ENCODE results near the gene VPS13D. TPM values are rescaled to one million over a fixed set of nuclear protein-coding genes. Genes with fewer than 3 reads are reported as not detected.
A peak's percentile ranks its signal among the peaks of the same experiment; 100 is the strongest.

Gene VPS13D
- total RNA-seq, 1 experiment from 2014 or later: 20.2 TPM

DNA sequence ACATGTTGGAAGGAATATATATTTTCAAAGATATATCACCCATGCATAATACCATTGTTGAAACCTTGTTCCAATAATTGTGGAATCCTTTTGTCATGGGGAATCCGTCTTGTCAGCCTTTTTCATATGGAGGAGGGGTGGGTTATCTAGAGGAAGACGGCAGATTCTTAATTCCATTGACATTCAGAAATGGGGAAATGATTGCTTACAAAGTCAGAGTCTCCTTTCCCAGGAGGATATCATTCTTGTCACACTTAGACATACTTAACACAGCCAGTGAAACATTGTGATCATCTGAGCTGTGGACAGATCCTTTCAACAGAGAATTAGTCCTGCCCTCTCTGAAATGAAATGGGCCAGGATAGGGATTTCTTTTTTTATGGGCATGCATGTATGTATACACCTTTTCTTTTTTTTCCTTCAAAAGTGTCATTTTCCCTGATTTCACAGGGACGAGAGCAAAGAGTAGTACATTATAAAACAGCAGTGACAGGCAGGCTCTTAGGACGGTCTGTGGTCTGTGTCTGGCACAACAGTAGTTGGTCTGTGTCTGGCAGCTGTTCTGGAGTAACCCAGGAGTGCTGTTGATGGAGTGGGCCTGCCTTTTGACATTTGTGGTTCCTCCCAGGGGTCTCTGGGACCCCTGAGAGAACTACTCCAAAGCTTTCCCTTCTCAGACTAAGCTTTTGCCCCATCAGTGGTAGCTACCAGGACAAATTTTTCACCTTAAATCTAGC is 50.1 kb downstream of the VPS13D start:
- Histone ChIP-seq H3K27me3 (ENCODE audit: insufficient read depth, low read length) (no peaks in the 10 kb centered on the region), H3K23ac (ENCODE audit: insufficient read length, low read depth, low read length) (no peak overlapping the region), H4K8ac (replicated peaks; ENCODE audit: insufficient read length, low read depth, low read length) (no peak overlapping the region), H3K56ac (ENCODE audit: insufficient read length, low read depth, low read length) (no peak overlapping the region), H3K79me1 (ENCODE audit: insufficient read depth, low read depth, low read length, poor library complexity, severe bottlenecking) (peaks cover 3% of the 10 kb centered on the region), H4K20me1 (ENCODE audit: control insufficient read depth, insufficient read depth, insufficient read length) (no peaks in the 10 kb centered on the region), H3K4me2 (ENCODE audit: insufficient read depth, insufficient read length, low read length) (no peak overlapping the region), H3K79me2 (ENCODE audit: insufficient read depth, low read length) (no peaks in the 10 kb centered on the region), H3K9me3 (ENCODE audit: control insufficient read depth, low read depth, low read length) (no peaks in the 10 kb centered on the region), H3K4ac (ENCODE audit: low read depth, low read length) (no peak overlapping the region), H3T11ph (ENCODE audit: low read length) (no peak overlapping the region), H2BK15ac (ENCODE audit: low read depth, low read length) (no peak overlapping the region), H3K14ac (ENCODE audit: insufficient read depth, low read length) (no peak overlapping the region), H2AFZ (ENCODE audit: low read length) (no peak overlapping the region), H3K23me2 (ENCODE audit: insufficient read length, low read depth, low read length, poor library complexity, severe bottlenecking) (no peaks in the 10 kb centered on the region), H2BK120ac (ENCODE audit: low read depth, low read length, poor library complexity, severe bottlenecking) (no peak overlapping the region), H3K18ac (ENCODE audit: insufficient read length, low read depth, low read length) (no peak overlapping the region), H4K5ac (ENCODE audit: insufficient read length, low read depth, low read length) (no peak overlapping the region), H4K91ac (ENCODE audit: insufficient read length, low read depth, low read length) (no peak overlapping the region), H2BK20ac (ENCODE audit: low read depth, low read length, poor library complexity, severe bottlenecking) (no peak overlapping the region), H2BK12ac (ENCODE audit: insufficient read length, low read depth, low read length) (no peak overlapping the region), H3K9ac (ENCODE audit: extremely low read depth, insufficient read length, low read length) (no peak overlapping the region), H3K4me1 (ENCODE audit: insufficient read depth, low read length) (no peaks in the 10 kb centered on the region), H2BK5ac (ENCODE audit: insufficient read length, low read length) (no peak overlapping the region), H2AK5ac (ENCODE audit: insufficient read length, low read length) (no peak overlapping the region), H3K27ac (ENCODE audit: insufficient read length, low read depth, low read length) (no peak overlapping the region)
- Mint-ChIP-seq H3K4me3 (no peak overlapping the region), H3K36me3 (ENCODE audit: insufficient read depth in 1 of 3, low read depth in 3 of 3) (peaks cover 12 to 59% (median 50%) of the 10 kb centered on the region in 3 experiments; a peak in 6 of 7 replicates), H3K9me3 (no peaks in the 10 kb centered on the region), H3K27ac (peak overlapping the region in 1 of 3 experiments; percentile 29; a peak in 1 of 7 replicates), H3K27me3 (ENCODE audit: low read depth) (no peaks in the 10 kb centered on the region), H3K4me1 (peaks cover 6 to 10% of the 10 kb centered on the region in 2 experiments)
- no CpG with 5 or more reads among the region's 4 CpGs for WGBS (ENCODE audit: extremely low coverage, insufficient read length, low lambda C conversion rate)
- TF ChIP-seq, protein P1, sequence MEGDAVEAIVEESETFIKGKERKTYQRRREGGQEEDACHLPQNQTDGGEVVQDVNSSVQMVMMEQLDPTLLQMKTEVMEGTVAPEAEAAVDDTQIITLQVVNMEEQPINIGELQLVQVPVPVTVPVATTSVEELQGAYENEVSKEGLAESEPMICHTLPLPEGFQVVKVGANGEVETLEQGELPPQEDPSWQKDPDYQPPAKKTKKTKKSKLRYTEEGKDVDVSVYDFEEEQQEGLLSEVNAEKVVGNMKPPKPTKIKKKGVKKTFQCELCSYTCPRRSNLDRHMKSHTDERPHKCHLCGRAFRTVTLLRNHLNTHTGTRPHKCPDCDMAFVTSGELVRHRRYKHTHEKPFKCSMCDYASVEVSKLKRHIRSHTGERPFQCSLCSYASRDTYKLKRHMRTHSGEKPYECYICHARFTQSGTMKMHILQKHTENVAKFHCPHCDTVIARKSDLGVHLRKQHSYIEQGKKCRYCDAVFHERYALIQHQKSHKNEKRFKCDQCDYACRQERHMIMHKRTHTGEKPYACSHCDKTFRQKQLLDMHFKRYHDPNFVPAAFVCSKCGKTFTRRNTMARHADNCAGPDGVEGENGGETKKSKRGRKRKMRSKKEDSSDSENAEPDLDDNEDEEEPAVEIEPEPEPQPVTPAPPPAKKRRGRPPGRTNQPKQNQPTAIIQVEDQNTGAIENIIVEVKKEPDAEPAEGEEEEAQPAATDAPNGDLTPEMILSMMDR (conservative IDR thresholded peaks at IDR 0.05): no peak
- no peak for DNase-seq

Measured in H9 (cell line).